Fibroblast of lung (primary cell): ENCODE results near the gene ZFP36L1.

Experiments
- EZH2 ChIP-seq: IDR thresholded peaks from 2 replicates; pipeline ENCODE4 v1.5.1; 2012; ENCODE audit warnings: low read length, control low read depth, mild to moderate bottlenecking; ENCODE audit errors: missing control alignments
- TF ChIP-seq, protein P1 (sequence below), 2 donors: IDR thresholded peaks in 1 of 2; conservative IDR thresholded peaks in 1 of 2; 1 replicate in 1 of 2; 2 replicates in 1 of 2; pipeline ENCODE4 v1.5.1; 2011 to 2012; ENCODE audit warnings: low read length in 2 of 2, control low read depth in 1 of 2, inconsistent platforms in 1 of 2, low read depth in 1 of 2, mild to moderate bottlenecking in 1 of 2

DNA sequence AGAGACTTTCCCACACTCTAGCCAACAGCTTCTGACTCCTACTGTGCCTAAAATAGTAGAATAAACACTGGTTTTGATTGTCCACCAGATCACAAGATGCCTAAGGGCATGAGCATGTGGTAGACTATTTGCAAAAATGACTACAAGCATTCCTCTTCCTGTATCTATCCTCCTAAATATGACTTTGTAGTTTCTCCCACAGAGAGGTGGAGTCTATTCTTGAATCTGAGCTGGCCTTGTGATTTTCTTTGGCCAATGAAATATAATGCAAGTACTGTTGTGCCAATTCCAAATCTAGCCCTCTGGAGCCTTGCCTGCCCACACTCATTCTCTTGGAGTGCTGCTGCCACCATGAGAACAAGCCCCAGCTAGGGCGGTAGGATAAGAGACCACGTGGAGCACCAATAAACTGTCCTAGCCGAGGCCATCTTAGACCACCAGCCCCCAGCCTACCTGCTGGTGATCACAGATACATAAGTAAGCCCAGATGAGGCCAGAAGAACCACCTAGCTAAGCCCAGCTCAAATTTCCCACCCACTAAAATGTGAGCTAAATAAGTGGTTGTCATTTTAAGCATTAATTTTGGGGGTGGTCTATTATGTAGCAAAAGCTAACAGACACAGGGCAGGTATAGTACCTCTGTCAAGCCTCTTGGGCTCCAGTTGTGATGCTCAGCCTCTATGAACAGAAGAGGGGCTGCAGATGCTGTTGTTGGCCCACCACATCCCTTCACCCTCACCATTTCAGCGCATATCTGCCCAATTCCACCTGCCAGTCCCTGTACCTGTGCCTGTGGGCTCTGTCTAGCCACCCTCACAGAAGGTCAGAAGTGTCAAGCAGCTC is 17.9 kb downstream of the ZFP36L1 start:
- TF ChIP-seq, protein P1, sequence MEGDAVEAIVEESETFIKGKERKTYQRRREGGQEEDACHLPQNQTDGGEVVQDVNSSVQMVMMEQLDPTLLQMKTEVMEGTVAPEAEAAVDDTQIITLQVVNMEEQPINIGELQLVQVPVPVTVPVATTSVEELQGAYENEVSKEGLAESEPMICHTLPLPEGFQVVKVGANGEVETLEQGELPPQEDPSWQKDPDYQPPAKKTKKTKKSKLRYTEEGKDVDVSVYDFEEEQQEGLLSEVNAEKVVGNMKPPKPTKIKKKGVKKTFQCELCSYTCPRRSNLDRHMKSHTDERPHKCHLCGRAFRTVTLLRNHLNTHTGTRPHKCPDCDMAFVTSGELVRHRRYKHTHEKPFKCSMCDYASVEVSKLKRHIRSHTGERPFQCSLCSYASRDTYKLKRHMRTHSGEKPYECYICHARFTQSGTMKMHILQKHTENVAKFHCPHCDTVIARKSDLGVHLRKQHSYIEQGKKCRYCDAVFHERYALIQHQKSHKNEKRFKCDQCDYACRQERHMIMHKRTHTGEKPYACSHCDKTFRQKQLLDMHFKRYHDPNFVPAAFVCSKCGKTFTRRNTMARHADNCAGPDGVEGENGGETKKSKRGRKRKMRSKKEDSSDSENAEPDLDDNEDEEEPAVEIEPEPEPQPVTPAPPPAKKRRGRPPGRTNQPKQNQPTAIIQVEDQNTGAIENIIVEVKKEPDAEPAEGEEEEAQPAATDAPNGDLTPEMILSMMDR (conservative IDR thresholded peaks at IDR 0.05 in 1 of 2, IDR thresholded peaks at IDR 0.05 in 1 of 2; ENCODE audit: low read depth in 1 of 2, low read length in 2 of 2), result no peak
- TF ChIP-seq EZH2, result no peak
